Measurements from ENCODE around the gene TADA2A.

Gene TADA2A

GRCh38 chr17:37425268-37425667, 18.6 kb downstream of the TADA2A start:
- H3K27ac ChIP-seq (ENCODE audit: low read depth, low read length, poor library complexity, severe bottlenecking) = no peak overlapping the region
- no peak overlapping the region for H3K4me3 ChIP-seq (ENCODE audit: low read depth, low read length, poor library complexity, severe bottlenecking)
- TF ChIP-seq EZH2 (IDR thresholded peaks at IDR 0.05; ENCODE audit: borderline replicate concordance, low read length) = no peak
- peaks cover 69% of the 10 kb centered on the region for H3K36me3 ChIP-seq (ENCODE audit: insufficient read depth, low read length)
- H2AFZ ChIP-seq (ENCODE audit: low read length) = no peak overlapping the region
- H3K79me2 ChIP-seq (ENCODE audit: insufficient read depth, low read length) = no peaks in the 10 kb centered on the region
- H4K20me1 ChIP-seq (ENCODE audit: insufficient read depth, low read length) = no peaks in the 10 kb centered on the region
- no peaks in the 10 kb centered on the region for H3K9me3 ChIP-seq (ENCODE audit: low read length)
- H3K9ac ChIP-seq (ENCODE audit: low read length) = no peak overlapping the region
- H3K27me3 ChIP-seq (ENCODE audit: insufficient read depth, low read length) = no peaks in the 10 kb centered on the region
- H3F3A ChIP-seq (ENCODE audit: insufficient read depth, low read length) = no peaks in the 10 kb centered on the region
- no peak overlapping the region for H3K4me2 ChIP-seq (ENCODE audit: low read length)
- H3K9me2 ChIP-seq (ENCODE audit: low read depth, low read length) = no peaks in the 10 kb centered on the region
- no peaks in the 10 kb centered on the region for H3K4me1 ChIP-seq (ENCODE audit: insufficient read depth, low read length, severe bottlenecking)

DNA sequence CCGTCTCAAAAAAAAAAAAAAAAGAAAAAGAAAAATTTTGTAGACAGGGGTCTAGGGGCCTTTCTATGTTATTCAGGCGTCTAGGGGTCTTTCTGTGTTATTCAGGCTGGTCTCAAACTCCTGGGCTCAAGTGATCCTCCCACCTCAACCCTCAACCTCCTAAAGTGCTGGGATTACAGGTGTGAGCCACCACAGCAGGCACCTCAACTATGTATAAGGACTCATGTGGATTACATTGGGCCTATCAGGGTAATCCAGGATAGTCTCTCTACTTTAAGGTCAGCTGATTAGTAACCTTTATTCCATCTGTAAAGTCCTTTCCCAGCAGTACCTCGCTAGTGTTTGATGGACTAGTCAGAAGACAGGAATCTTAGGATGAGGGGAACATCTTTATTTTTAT, 22.4 kb downstream of the TADA2A start:
- H3K27me3 ChIP-seq (ENCODE audit: insufficient read depth, low read length) = no peaks in the 10 kb centered on the region
- no peak overlapping the region for H3K27ac ChIP-seq (ENCODE audit: low read depth, low read length, poor library complexity, severe bottlenecking)
- H3K4me1 ChIP-seq (ENCODE audit: insufficient read depth, low read length, severe bottlenecking) = no peaks in the 10 kb centered on the region
- peaks cover 75% of the 10 kb centered on the region for H3K36me3 ChIP-seq (ENCODE audit: insufficient read depth, low read length)
- H4K20me1 ChIP-seq (ENCODE audit: insufficient read depth, low read length) = no peaks in the 10 kb centered on the region
- H3F3A ChIP-seq (ENCODE audit: insufficient read depth, low read length) = no peaks in the 10 kb centered on the region
- no peak overlapping the region for H2AFZ ChIP-seq (ENCODE audit: low read length)
- H3K9ac ChIP-seq (ENCODE audit: low read length) = no peak overlapping the region
- H3K9me2 ChIP-seq (ENCODE audit: low read depth, low read length) = no peaks in the 10 kb centered on the region
- H3K79me2 ChIP-seq (ENCODE audit: insufficient read depth, low read length) = no peaks in the 10 kb centered on the region
- no peaks in the 10 kb centered on the region for H3K9me3 ChIP-seq (ENCODE audit: low read length)
- H3K4me2 ChIP-seq (ENCODE audit: low read length) = no peak overlapping the region
- H3K4me3 ChIP-seq (ENCODE audit: low read depth, low read length, poor library complexity, severe bottlenecking) = no peak overlapping the region
- TF ChIP-seq CTCF (IDR thresholded peaks at IDR 0.05; ENCODE audit: low read length) = no peak

GRCh38 chr17:37429453-37429852, 22.8 kb downstream of the TADA2A start:
- Histone ChIP-seq H3K79me2 (ENCODE audit: insufficient read depth, low read length) (no peaks in the 10 kb centered on the region), H3K36me3 (ENCODE audit: insufficient read depth, low read length) (peaks cover 77% of the 10 kb centered on the region), H3F3A (ENCODE audit: insufficient read depth, low read length) (no peaks in the 10 kb centered on the region)

More at GRCh38 chr17:37429453-37429852, 22.8 kb downstream of the TADA2A start:
- H3K4me2 ChIP-seq (ENCODE audit: low read length) = no peak overlapping the region
- H3K27me3 ChIP-seq (ENCODE audit: insufficient read depth, low read length) = no peaks in the 10 kb centered on the region
- H3K27ac ChIP-seq (ENCODE audit: low read depth, low read length, poor library complexity, severe bottlenecking) = no peak overlapping the region
- H4K20me1 ChIP-seq (ENCODE audit: insufficient read depth, low read length) = no peaks in the 10 kb centered on the region
- H3K4me1 ChIP-seq (ENCODE audit: insufficient read depth, low read length, severe bottlenecking) = no peaks in the 10 kb centered on the region
- H3K4me3 ChIP-seq (ENCODE audit: low read depth, low read length, poor library complexity, severe bottlenecking) = no peak overlapping the region
- TF ChIP-seq CTCF (IDR thresholded peaks at IDR 0.05; ENCODE audit: low read length) (no peak), EZH2 (IDR thresholded peaks at IDR 0.05; ENCODE audit: borderline replicate concordance, low read length) (no peak)
- no peaks in the 10 kb centered on the region for H3K9me2 ChIP-seq (ENCODE audit: low read depth, low read length)
- no peak overlapping the region for H3K9ac ChIP-seq (ENCODE audit: low read length)
- H3K9me3 ChIP-seq (ENCODE audit: low read length) = no peaks in the 10 kb centered on the region
- no peak overlapping the region for H2AFZ ChIP-seq (ENCODE audit: low read length)

Measured in OCI-LY1 (cell line).